A673 (cell line): ENCODE data around the gene HMGN4. TPM values are rescaled to one million over a fixed set of nuclear protein-coding genes. Genes with fewer than 3 reads are reported as not detected.
"Not testable (repeated sequence)": the region's sequence is repeated elsewhere in the genome, so short reads cannot be mapped to it uniquely, and the experiment has no call there.

ENCODE experiments used
- BruUV-seq: library from RNA; stranded (reverse); fragments of 400-500 nt; replicated peaks from 2 replicates; lab custom pipeline; 2021; lab: Mats Ljungman, UMichigan
- CTCF ChIA-PET: fragments of 300-600 bp; sonication (Branson Sonifier 250); formaldehyde crosslinking; loops from one replicate; lab custom pipeline; 2022; ENCODE audit warnings: antibody characterized with exemption; lab: Charles Lee
- POLR2A ChIA-PET: fragments of 300-600 bp; sonication (Branson Sonifier 250); formaldehyde crosslinking; loops from one replicate; lab custom pipeline; 2022; ENCODE audit warnings: antibody characterized with exemption; ENCODE audit not compliant: low non-redundant PET; lab: Charles Lee
- DNase-seq: peaks from one replicate; pipeline ENCODE4 v3.0.0-alpha.2; 2015; ENCODE audit warnings: low spot score
- H3K27ac ChIP-seq: fragments of 200-600 bp; sonication (generic); 2 replicates; pipeline ENCODE4 v1.5.1; 2016; ENCODE audit warnings: mixed run types, low read depth, mild to moderate bottlenecking, mixed read lengths, antibody characterized with exemption, low read length; ENCODE audit not compliant: poor library complexity, severe bottlenecking
- H3K27me3 ChIP-seq: fragments of 200-600 bp; sonication (generic); replicated peaks from 2 replicates; pipeline ENCODE4 v1.6.1; 2017; ENCODE audit warnings: mixed run types, low read depth, mild to moderate bottlenecking, mixed read lengths, antibody characterized with exemption, low read length; ENCODE audit not compliant: insufficient read depth, poor library complexity
- H3K36me3 ChIP-seq: fragments of 200-600 bp; sonication (generic); 2 replicates; pipeline ENCODE4 v1.6.1; 2016; ENCODE audit warnings: mixed run types, mild to moderate bottlenecking, mixed read lengths, antibody characterized with exemption, low read length; ENCODE audit not compliant: insufficient read depth, poor library complexity, severe bottlenecking
- H3K4me1 ChIP-seq: fragments of 200-600 bp; sonication (generic); 2 replicates; pipeline ENCODE4 v1.6.1; 2017; ENCODE audit warnings: mixed run types, mild to moderate bottlenecking, mixed read lengths, antibody characterized with exemption, low read length; ENCODE audit not compliant: insufficient read depth, poor library complexity, severe bottlenecking
- H3K4me3 ChIP-seq: fragments of 200-600 bp; sonication (generic); 2 replicates; pipeline ENCODE4 v1.5.1; 2016; ENCODE audit warnings: low read depth, mixed run types, mild to moderate bottlenecking, mixed read lengths, low read length; ENCODE audit not compliant: poor library complexity, severe bottlenecking
- H3K9me3 ChIP-seq: fragments of 200-600 bp; sonication (generic); 2 replicates; pipeline ENCODE4 v1.6.1; 2016; ENCODE audit warnings: mixed run types, low read depth, mild to moderate bottlenecking, mixed read lengths, antibody characterized with exemption, low read length; ENCODE audit not compliant: poor library complexity, severe bottlenecking
- CTCF ChIP-seq: fragments of 300-800, 200-600 bp; sonication (generic); conservative IDR thresholded peaks from 2 replicates; pipeline ENCODE4 v1.5.1; 2017; ENCODE audit warnings: low read depth, mild to moderate bottlenecking, antibody characterized with exemption, low read length, moderate library complexity, mixed read lengths
- EZH2 ChIP-seq: fragments of 200-600 bp; sonication (generic); IDR thresholded peaks from 2 replicates; pipeline ENCODE4 v1.6.1; 2017; ENCODE audit warnings: borderline replicate concordance, low read depth, mild to moderate bottlenecking, mixed read lengths, antibody characterized with exemption, low read length; ENCODE audit not compliant: poor library complexity, severe bottlenecking
- intact Hi-C: fragments of 100-400 bp; cut with micrococcal nuclease; formaldehyde crosslinking; loops from one replicate; pipeline ENCODE4 v1.10.0; 2022; ENCODE audit not compliant: unreplicated experiment
- total RNA-seq: library from RNA; stranded (reverse); gene quantifications from 2 replicates; pipeline ENCODE4 v1.2.3, GENCODE V29; 2021

Gene HMGN4
- total RNA-seq, 1 experiment from 2014 or later: 58.6 TPM

GRCh38 chr6:26524314-26524713 is 13.9 kb upstream of the HMGN4 start:
- BruUV-seq, H3K9me3 ChIP-seq, H3K27me3 ChIP-seq, H3K36me3 ChIP-seq, CTCF ChIA-PET, intact Hi-C loops, H3K27ac ChIP-seq, H3K4me3 ChIP-seq, POLR2A ChIA-PET, DNase-seq, H3K4me1 ChIP-seq: not testable (repeated sequence)

GRCh38 chr6:26524722-26525370 is 13.3 kb upstream of the HMGN4 start:
- TF ChIP-seq EZH2 (no peak), CTCF (no peak)
- intact Hi-C loops: no loop called here
- H3K4me1 ChIP-seq: peaks cover 6% of the 10 kb centered on the region
- ChIA-PET CTCF (no interaction called here), POLR2A (interaction anchor here (0.6 kb wide), 1 partner anchor 9 kb away, joined by 12 read pairs; no protein-coding TSS in a partner anchor)
- no peaks in the 10 kb centered on the region for H3K9me3 ChIP-seq
- H3K36me3 ChIP-seq: no peaks in the 10 kb centered on the region
- no TSS peak for BruUV-seq
- no peak overlapping the region for H3K4me3 ChIP-seq
- no peaks in the 10 kb centered on the region for H3K27me3 ChIP-seq
- DNase-seq: no peak
- H3K27ac ChIP-seq: no peak overlapping the region

GRCh38 chr6:26525838-26526237 is 12.3 kb upstream of the HMGN4 start:
- Histone ChIP-seq H3K27me3 (no peaks in the 10 kb centered on the region), H3K4me1 (no peaks in the 10 kb centered on the region), H3K4me3 (no peak overlapping the region), H3K27ac (no peak overlapping the region), H3K9me3 (no peaks in the 10 kb centered on the region), H3K36me3 (no peaks in the 10 kb centered on the region)
- intact Hi-C loops: no loop called here
- TF ChIP-seq EZH2 (no peak), CTCF (no peak)
- ChIA-PET POLR2A (no interaction called here), CTCF (no interaction called here)
- DNase-seq: no peak
- BruUV-seq: no TSS peak

GRCh38 chr6:26526928-26527327 is 11.2 kb upstream of the HMGN4 start:
- intact Hi-C loops: no loop called here
- TF ChIP-seq EZH2 (no peak), CTCF (no peak)
- no peaks in the 10 kb centered on the region for H3K27me3 ChIP-seq
- no peak for DNase-seq
- no peaks in the 10 kb centered on the region for H3K36me3 ChIP-seq
- H3K9me3 ChIP-seq: no peaks in the 10 kb centered on the region
- ChIA-PET POLR2A (no interaction called here), CTCF (no interaction called here)
- H3K4me1 ChIP-seq: no peaks in the 10 kb centered on the region
- H3K4me3 ChIP-seq: no peak overlapping the region
- H3K27ac ChIP-seq: no peak overlapping the region
- no TSS peak for BruUV-seq
